HepG2 (cell line): Measurements from ENCODE around the gene TMEM61. TPM values are rescaled to one million over a fixed set of nuclear protein-coding genes. Genes with fewer than 3 reads are reported as not detected.

ENCODE experiments used
- ARID3A ChIP-seq: IDR thresholded peaks from 2 replicates; pipeline ENCODE4 v1.6.1; 2012; ENCODE audit warnings: low read depth, low read length, improper control_type of control experiment
- ARID5B ChIP-seq: IDR thresholded peaks from 2 replicates; pipeline ENCODE4 v1.4.0; 2020; ENCODE audit warnings: mild to moderate bottlenecking, missing genetic modification reagents
- FOXK1 ChIP-seq: sonication (generic); formaldehyde crosslinking; IDR thresholded peaks from 2 replicates; pipeline ENCODE4 v1.4.0; 2020; ENCODE audit warnings: low read depth, missing genetic modification reagents, borderline replicate concordance
- JUNB ChIP-seq: sonication (generic); formaldehyde crosslinking; IDR thresholded peaks from 2 replicates; pipeline ENCODE4 v1.8.0; 2022; ENCODE audit warnings: missing genetic modification reagents, mild to moderate bottlenecking, borderline replicate concordance
- MIER2 ChIP-seq: IDR thresholded peaks from 2 replicates; pipeline ENCODE4 v1.6.1; 2016; ENCODE audit warnings: missing biosample characterization, missing genetic modification reagents
- NFIB ChIP-seq: sonication (generic); formaldehyde crosslinking; IDR thresholded peaks from 2 replicates; pipeline ENCODE4 v1.9.0; 2021; ENCODE audit warnings: missing genetic modification reagents, mild to moderate bottlenecking, borderline replicate concordance
- RAD21 ChIP-seq: fragments of 450-650 bp; formaldehyde crosslinking; IDR thresholded peaks from 2 replicates; pipeline ENCODE4 v1.5.0; 2020; ENCODE audit warnings: mild to moderate bottlenecking
- REPIN1 ChIP-seq: sonication (generic); formaldehyde crosslinking; IDR thresholded peaks from 2 replicates; pipeline ENCODE4 v1.8.0; 2022; ENCODE audit warnings: missing genetic modification reagents, low read depth, mild to moderate bottlenecking, borderline replicate concordance
- SAFB2 ChIP-seq: sonication (generic); formaldehyde crosslinking; IDR thresholded peaks from 2 replicates; pipeline ENCODE4 v1.5.1; 2020; ENCODE audit warnings: missing genetic modification reagents, low read depth, mild to moderate bottlenecking, borderline replicate concordance
- SALL1 ChIP-seq: sonication (generic); formaldehyde crosslinking; IDR thresholded peaks from 2 replicates; pipeline ENCODE4 v1.8.0; 2022; ENCODE audit warnings: mild to moderate bottlenecking, missing genetic modification reagents
- SOX5 ChIP-seq: IDR thresholded peaks from 2 replicates; pipeline ENCODE4 v1.6.1; 2016; ENCODE audit warnings: borderline replicate concordance
- SOX6 ChIP-seq, 2 experiments: fragments of 450-650 bp in 1 of 2; sonication (generic) in 1 of 2; formaldehyde crosslinking in 1 of 2; IDR thresholded peaks; 2 replicates each; pipeline versions ENCODE4 v1.4.0 to v1.6.1; 2017 to 2020; ENCODE audit warnings: antibody characterized with exemption in 1 of 2, mild to moderate bottlenecking in 1 of 2, missing genetic modification reagents in 1 of 2
- STAG1 ChIP-seq: sonication (generic); formaldehyde crosslinking; IDR thresholded peaks from 2 replicates; pipeline ENCODE4 v1.4.0; 2020; ENCODE audit warnings: missing genetic modification reagents
- YY1 ChIP-seq: IDR thresholded peaks from 2 replicates; pipeline ENCODE4 v1.6.1; 2011; ENCODE audit warnings: low read length, low read depth, moderate library complexity, mild to moderate bottlenecking; ENCODE audit not compliant: insufficient read depth, insufficient replicate concordance
- ZFP36L1 ChIP-seq: sonication (generic); formaldehyde crosslinking; IDR thresholded peaks from 2 replicates; pipeline ENCODE4 v1.8.0; 2022; ENCODE audit warnings: mild to moderate bottlenecking, missing genetic modification reagents, moderate library complexity
- ZNF263 ChIP-seq: sonication (generic); formaldehyde crosslinking; IDR thresholded peaks from 2 replicates; pipeline ENCODE4 v1.4.0; 2020; ENCODE audit warnings: missing genetic modification reagents
- ZNF556 ChIP-seq: sonication (generic); formaldehyde crosslinking; IDR thresholded peaks from 2 replicates; pipeline ENCODE4 v1.4.0; 2020; ENCODE audit warnings: mild to moderate bottlenecking, missing genetic modification reagents, borderline replicate concordance
- ZNF619 ChIP-seq: sonication (generic); formaldehyde crosslinking; IDR thresholded peaks from 2 replicates; pipeline ENCODE4 v1.4.0; 2020; ENCODE audit warnings: mild to moderate bottlenecking, missing genetic modification reagents
- ZNF687 ChIP-seq: sonication (generic); formaldehyde crosslinking; IDR thresholded peaks from 2 replicates; pipeline ENCODE4 v1.5.1; 2020; ENCODE audit warnings: mild to moderate bottlenecking, missing genetic modification reagents, moderate library complexity
- polyA plus RNA-seq, 8 experiments: library from polyadenylated mRNA; depleted of rRNA in 3 of 8; stranded (reverse) in 7 of 8; unstranded in 1 of 8; fragments of >200 nt; fragmentation: Illumina TruSeq in 4 of 8; extraction: Trizol in 4 of 8; gene quantifications; 2 replicates each; pipeline versions ENCODE4 v1.2.1 to v1.2.3, GENCODE V29; 2011 to 2016; ENCODE audit warnings: low read depth in 4 of 8, missing spikeins in 1 of 8, mixed read lengths in 1 of 8; ENCODE audit not compliant: insufficient read depth in 1 of 8
- total RNA-seq, 5 experiments: library from RNA; depleted of rRNA; stranded (reverse); fragments of >200 nt; fragmentation: Illumina TruSeq; extraction: Trizol; gene quantifications; 2 replicates each; pipeline ENCODE4 v1.2.3, GENCODE V29; 2016; ENCODE audit warnings: low read depth in 1 of 5

TMEM61 gene
- total and polyA plus RNA-seq, 2 of the 13 experiments (the other 11 are each of a cell fraction or from before 2014, with no cell fraction given) = not detected

GRCh38 chr1:54950369-54951163, 29.9 kb upstream of the TMEM61 start (continued):
- TF ChIP-seq ZNF687 = peak; percentile 81
- TF ChIP-seq FOXK1 (CRISPR knock-in tag) = peak; percentile 24; the same call in 1 of the 2 replicates
- peak; percentile 81; the same call in 1 of the 2 replicates for TF ChIP-seq ZFP36L1 (CRISPR knock-in tag)
- TF ChIP-seq STAG1 (CRISPR knock-in tag) = peak; percentile 78
- peak; percentile 68 for TF ChIP-seq RAD21 (CRISPR knock-in tag)
- peak; percentile 86 for TF ChIP-seq ZNF263
- peak; percentile 46 for TF ChIP-seq SALL1 (CRISPR knock-in tag)
- 0 out of 2 replicates have a peak, but pooled peaks have one; percentile 50 for TF ChIP-seq MIER2
- peak; percentile 65; the same call in 1 of the 2 replicates for TF ChIP-seq ZNF619
- TF ChIP-seq ARID5B (CRISPR knock-in tag) = peak; percentile 59
- TF ChIP-seq ZNF556 (CRISPR knock-in tag) = peak; percentile 54; the same call in 1 of the 2 replicates
- TF ChIP-seq SOX6 (IDR thresholded peaks at IDR 0.05) = no peak
- TF ChIP-seq SOX6 (CRISPR knock-in tag; IDR thresholded peaks at IDR 0.05) = peak; percentile 56
- TF ChIP-seq SAFB2 (CRISPR knock-in tag) = peak; percentile 61; the same call in 1 of the 2 replicates
- peak; percentile 13; the same call in 1 of the 2 replicates for TF ChIP-seq SOX5 (CRISPR knock-in tag)
- TF ChIP-seq YY1 = peak; percentile 20
- TF ChIP-seq NFIB (CRISPR knock-in tag) = no peak
- TF ChIP-seq ARID3A = 0 out of 2 replicates have a peak, but pooled peaks have one; percentile 21
- TF ChIP-seq REPIN1 (CRISPR knock-in tag) = 0 out of 2 replicates have a peak, but pooled peaks have one; percentile 31
- TF ChIP-seq JUNB (CRISPR knock-in tag) = no peak
